Measurements from ENCODE around the gene RGS6.

RGS6 gene

GRCh38 chr14:72017290-72017689, 85.1 kb downstream of the RGS6 start:
- DNase-seq = no peak

GRCh38 chr14:72023128-72024042, 91.2 kb downstream of the RGS6 start:
- DNase-seq = peak; percentile 8

- peak; percentile 43 for DNase-seq
Observed at GRCh38 chr14:72024043-72024407, 91.8 kb downstream of the RGS6 start.

GRCh38 chr14:72024504-72024903, 92.3 kb downstream of the RGS6 start:
- DNase-seq = no peak

- no peak for DNase-seq
Observed at GRCh38 chr14:72026536-72026935, 94.3 kb downstream of the RGS6 start.

GRCh38 chr14:72027061-72027460, 94.8 kb downstream of the RGS6 start:
- DNase-seq = no peak

- DNase-seq = no peak
Observed at GRCh38 chr14:72033365-72033764, 101.1 kb downstream of the RGS6 start.

GRCh38 chr14:72040528-72040927, 108.3 kb downstream of the RGS6 start:
- no peak for DNase-seq

- DNase-seq = no peak
Observed at GRCh38 chr14:72045271-72045670, 113.0 kb downstream of the RGS6 start.

- DNase-seq = no peak
Observed at GRCh38 chr14:72045885-72046284, 113.7 kb downstream of the RGS6 start.

- peak; percentile 38 for DNase-seq
Observed at GRCh38 chr14:72049462-72049861, 117.2 kb downstream of the RGS6 start.

GRCh38 chr14:72052356-72052755, 120.1 kb downstream of the RGS6 start:
- no peak for DNase-seq

GRCh38 chr14:72053651-72054050, 121.4 kb downstream of the RGS6 start:
- DNase-seq = no peak

- no peak for DNase-seq
Observed at GRCh38 chr14:72054911-72055310, 122.7 kb downstream of the RGS6 start.

GRCh38 chr14:72057701-72058285, 125.6 kb downstream of the RGS6 start:
- no peak for DNase-seq

GRCh38 chr14:72060460-72060859, 128.2 kb downstream of the RGS6 start:
- no peak for DNase-seq

GRCh38 chr14:72060917-72061316, 128.7 kb downstream of the RGS6 start:
- no peak for DNase-seq

- DNase-seq = no peak
Observed at GRCh38 chr14:72061718-72062117, 129.5 kb downstream of the RGS6 start.

GRCh38 chr14:72063761-72064282, 131.6 kb downstream of the RGS6 start:
- DNase-seq = no peak

GRCh38 chr14:72064501-72064900, 132.3 kb downstream of the RGS6 start:
- no peak for DNase-seq

- no peak for DNase-seq
Observed at GRCh38 chr14:72070458-72070857, 138.2 kb downstream of the RGS6 start.

- DNase-seq = no peak
Observed at GRCh38 chr14:72075649-72076334, 143.6 kb downstream of the RGS6 start.

GRCh38 chr14:72081137-72081536, 148.9 kb downstream of the RGS6 start:
- no peak for DNase-seq

- DNase-seq = peak; percentile 27
Observed at GRCh38 chr14:72084935-72085334, 152.7 kb downstream of the RGS6 start.
